GM12878 (cell line): ENCODE data around the gene SHISA9. TPM values are rescaled to one million over a fixed set of nuclear protein-coding genes. Genes with fewer than 3 reads are reported as not detected.
A peak's percentile ranks its signal among the peaks of the same experiment; 100 is the strongest.

Experiments used
- ATAC-seq: fragments of 200-7000 bp; cut with Tn5 transposase; 3 replicates; pipeline ENCODE4 v1.9.1; 2020; ENCODE audit warnings: mild to moderate bottlenecking, moderate library complexity
- BruUV-seq: library from RNA; stranded (reverse); fragments of 400-500 nt; replicated peaks from 2 replicates; lab custom pipeline; 2021; lab: Mats Ljungman, UMichigan
- CTCF ChIA-PET: fragments of 300-600 bp; sonication (Branson Sonifier 250); formaldehyde crosslinking; extraction: SDS; loops from one replicate; lab custom pipeline; 2021; ENCODE audit warnings: inconsistent platforms; lab: Yijun Ruan, JAX
- POLR2A ChIA-PET: fragments of 350-600 bp; formaldehyde crosslinking; extraction: SDS; loops from one replicate; lab custom pipeline; 2021; ENCODE audit warnings: inconsistent platforms; lab: Charles Lee
- RAD21 ChIA-PET: fragments of 300-600 bp; sonication (Branson Sonifier 250); formaldehyde crosslinking; loops from one replicate; lab custom pipeline; 2023; ENCODE audit warnings: antibody characterized with exemption; ENCODE audit not compliant: unreplicated experiment; lab: Charles Lee
- SMC1A ChIA-PET: fragments of 300-600 bp; sonication (Branson Sonifier 250); formaldehyde crosslinking; loops from one replicate; lab custom pipeline; 2023; ENCODE audit not compliant: unreplicated experiment, uncharacterized antibody; lab: Charles Lee
- DNase-seq: peaks from one replicate; pipeline ENCODE4 v3.0.0-alpha.2; 2011; ENCODE audit warnings: low read depth, low spot score
- FAIRE-seq: peaks from 3 replicates; lab custom pipeline; 2011; peaks lifted over from hg19 to GRCh38; lab: Jason Lieb, UNC
- H2AFZ ChIP-seq: 2 replicates; pipeline ENCODE4 v1.6.0; 2011; ENCODE audit warnings: low read depth, low read length, control low read depth; ENCODE audit not compliant: control insufficient read depth
- H3K27ac ChIP-seq: 2 replicates; pipeline ENCODE4 v1.5.1; 2011; ENCODE audit warnings: control low read depth; ENCODE audit not compliant: control insufficient read depth, insufficient read depth
- H3K27me3 ChIP-seq, 2 experiments: replicated peaks in 1 of 2; 2 replicates each; pipeline versions ENCODE4 v1.6.0 to v1.6.1; 2011; ENCODE audit warnings: low read length in 1 of 2; ENCODE audit not compliant: control insufficient read depth in 2 of 2, insufficient read depth in 2 of 2
- H3K36me3 ChIP-seq, 2 experiments: 2 replicates each; pipeline ENCODE4 v1.5.1; 2011; ENCODE audit warnings: low read length in 1 of 2; ENCODE audit not compliant: control insufficient read depth in 2 of 2, insufficient read depth in 2 of 2
- H3K4me1 ChIP-seq: 2 replicates; pipeline ENCODE4 v1.6.1; 2011; ENCODE audit warnings: mild to moderate bottlenecking, low read length, moderate library complexity, mixed read lengths; ENCODE audit not compliant: control insufficient read depth, insufficient read depth
- H3K4me2 ChIP-seq: 2 replicates; pipeline ENCODE4 v1.6.0; 2011; ENCODE audit warnings: control low read depth; ENCODE audit not compliant: control insufficient read depth, insufficient read depth
- H3K4me3 ChIP-seq: fragments of 200-600 bp; sonication (generic); 2 replicates; pipeline ENCODE4 v1.5.1; 2016
- H3K79me2 ChIP-seq: 2 replicates; pipeline ENCODE4 v1.6.0; 2011; ENCODE audit warnings: low read length; ENCODE audit not compliant: control insufficient read depth, insufficient read depth
- H3K9ac ChIP-seq: 2 replicates; pipeline ENCODE4 v1.8.0; 2011; ENCODE audit warnings: low read length, control low read depth, mixed read lengths; ENCODE audit not compliant: control insufficient read depth, insufficient read depth
- H3K9me3 ChIP-seq: replicated peaks from 3 replicates; pipeline ENCODE4 v1.5.1; 2011; ENCODE audit warnings: mild to moderate bottlenecking, low read length; ENCODE audit not compliant: control insufficient read depth, insufficient read depth
- H4K20me1 ChIP-seq: 2 replicates; pipeline ENCODE4 v1.6.0; 2011; ENCODE audit not compliant: control insufficient read depth, insufficient read depth
- NR2F1 ChIP-seq: fragments of 450-650 bp; conservative IDR thresholded peaks from 2 replicates; pipeline ENCODE4 v1.6.1; 2017; ENCODE audit warnings: mild to moderate bottlenecking
- POLR2AphosphoS2 ChIP-seq: IDR thresholded peaks from 2 replicates; pipeline ENCODE4 v1.6.1; 2011; ENCODE audit warnings: low read depth, mild to moderate bottlenecking, low read length, improper control_type of control experiment, moderate library complexity
- WGBS: methylation state at CpG from one replicate; pipeline ENCODE4 v1.1.6; 2016; ENCODE audit warnings: low lambda C conversion rate; ENCODE audit not compliant: insufficient replicate concordance, insufficient coverage; ENCODE audit errors: missing lambda C conversion rate; 5-methylcytosine and 5-hydroxymethylcytosine counted together
- in situ Hi-C: fragments of 300-500 bp; cut with MboI; formaldehyde crosslinking; loops from 9 replicates; pipeline ENCODE4 v1.14.3; 2018; ENCODE audit warnings: mixed read lengths
- intact Hi-C: fragments of 100-400 bp; cut with micrococcal nuclease; formaldehyde crosslinking; loops from one replicate; pipeline ENCODE4 v1.14.2; 2022; ENCODE audit not compliant: unreplicated experiment
- polyA plus RNA-seq, 11 experiments: library from polyadenylated mRNA; depleted of rRNA in 4 of 11; unstranded in 6 of 11; stranded (reverse) in 5 of 11; fragments of >200 nt; fragmentation: Nextera tagmentation in 4 of 11; fragmentation: Illumina TruSeq in 1 of 11; extraction: Ambion mirVana in 4 of 11; extraction: Trizol in 1 of 11; gene quantifications; 1 replicate in 1 of 11; 2 replicates in 10 of 11; pipeline versions ENCODE4 v1.2.1 to v1.2.3, GENCODE V29; 2011 to 2016; ENCODE audit warnings: inconsistent platforms in 2 of 11, missing spikeins in 2 of 11, low read depth in 1 of 11
- total RNA-seq, 4 experiments: library from RNA; depleted of rRNA in 3 of 4; stranded (reverse); fragments of >200 nt in 3 of 4; fragmentation: Illumina TruSeq in 1 of 4; extraction: Trizol in 1 of 4; gene quantifications; 2 replicates each; pipeline versions ENCODE4 v1.2.1 to v1.2.3, GENCODE V29; 2013 to 2021
- TF ChIP-seq, protein P1 (sequence below): fragments of 450-650 bp; IDR thresholded peaks from 2 replicates; pipeline ENCODE4 v1.6.1; 2016; ENCODE audit warnings: mild to moderate bottlenecking, moderate library complexity, borderline replicate concordance

The SHISA9 gene
- total and polyA plus RNA-seq, 10 of the 15 experiments (the other 5 are each of a cell fraction or from before 2014, with no cell fraction given) = 0.03 to 25.5 (median 0.07) TPM

GRCh38 chr16:13155377-13155776 is 254.0 kb downstream of the SHISA9 start:
- H3K79me2 ChIP-seq = no peaks in the 10 kb centered on the region
- DNase-seq (no peak), ATAC-seq (no peak), FAIRE-seq (no peak)
- no peak overlapping the region for H3K4me2 ChIP-seq
- H3K27ac ChIP-seq = no peak overlapping the region
- no peak overlapping the region for H2AFZ ChIP-seq
- ChIA-PET POLR2A (interaction anchor here (0.8 to 1.0 kb wide), 2 partner anchors 58 to 99 kb away, joined by 3 to 5 read pairs; no protein-coding TSS in a partner anchor), SMC1A (interaction anchor here (0.5 to 3.3 kb wide), 10 partner anchors 8 to 236 kb away, joined by 3 to 21 read pairs (median 4); no protein-coding TSS in a partner anchor), CTCF (no interaction called here), RAD21 (interaction anchor here (1.2 kb wide), 1 partner anchor 20 kb away, joined by 3 read pairs; no protein-coding TSS in a partner anchor)
- no TSS peak for BruUV-seq
- intact Hi-C loops = no loop called here
- WGBS = 17% methylated on average over 2 of the region's 2 CpGs
- H3K9me3 ChIP-seq = no peaks in the 10 kb centered on the region
- no peaks in the 10 kb centered on the region for H3K4me1 ChIP-seq
- no peak for TF ChIP-seq POLR2AphosphoS2
- peak; percentile 66 for TF ChIP-seq NR2F1
- TF ChIP-seq, protein P1, sequence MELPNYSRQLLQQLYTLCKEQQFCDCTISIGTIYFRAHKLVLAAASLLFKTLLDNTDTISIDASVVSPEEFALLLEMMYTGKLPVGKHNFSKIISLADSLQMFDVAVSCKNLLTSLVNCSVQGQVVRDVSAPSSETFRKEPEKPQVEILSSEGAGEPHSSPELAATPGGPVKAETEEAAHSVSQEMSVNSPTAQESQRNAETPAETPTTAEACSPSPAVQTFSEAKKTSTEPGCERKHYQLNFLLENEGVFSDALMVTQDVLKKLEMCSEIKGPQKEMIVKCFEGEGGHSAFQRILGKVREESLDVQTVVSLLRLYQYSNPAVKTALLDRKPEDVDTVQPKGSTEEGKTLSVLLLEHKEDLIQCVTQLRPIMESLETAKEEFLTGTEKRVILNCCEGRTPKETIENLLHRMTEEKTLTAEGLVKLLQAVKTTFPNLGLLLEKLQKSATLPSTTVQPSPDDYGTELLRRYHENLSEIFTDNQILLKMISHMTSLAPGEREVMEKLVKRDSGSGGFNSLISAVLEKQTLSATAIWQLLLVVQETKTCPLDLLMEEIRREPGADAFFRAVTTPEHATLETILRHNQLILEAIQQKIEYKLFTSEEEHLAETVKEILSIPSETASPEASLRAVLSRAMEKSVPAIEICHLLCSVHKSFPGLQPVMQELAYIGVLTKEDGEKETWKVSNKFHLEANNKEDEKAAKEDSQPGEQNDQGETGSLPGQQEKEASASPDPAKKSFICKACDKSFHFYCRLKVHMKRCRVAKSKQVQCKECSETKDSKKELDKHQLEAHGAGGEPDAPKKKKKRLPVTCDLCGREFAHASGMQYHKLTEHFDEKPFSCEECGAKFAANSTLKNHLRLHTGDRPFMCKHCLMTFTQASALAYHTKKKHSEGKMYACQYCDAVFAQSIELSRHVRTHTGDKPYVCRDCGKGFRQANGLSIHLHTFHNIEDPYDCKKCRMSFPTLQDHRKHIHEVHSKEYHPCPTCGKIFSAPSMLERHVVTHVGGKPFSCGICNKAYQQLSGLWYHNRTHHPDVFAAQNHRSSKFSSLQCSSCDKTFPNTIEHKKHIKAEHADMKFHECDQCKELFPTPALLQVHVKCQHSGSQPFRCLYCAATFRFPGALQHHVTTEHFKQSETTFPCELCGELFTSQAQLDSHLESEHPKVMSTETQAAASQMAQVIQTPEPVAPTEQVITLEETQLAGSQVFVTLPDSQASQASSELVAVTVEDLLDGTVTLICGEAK = no peak
- H3K27me3 ChIP-seq = no peaks in the 10 kb centered on the region
- no peak overlapping the region for H3K9ac ChIP-seq
- H3K36me3 ChIP-seq = no peaks in the 10 kb centered on the region
- no peaks in the 10 kb centered on the region for H4K20me1 ChIP-seq
- in situ Hi-C loops = no loop called here
- H3K4me3 ChIP-seq = no peak overlapping the region
